NCI-H1417 treated with DMSO at 0.1 percent for 48 hours (cell line): ENCODE data around the gene C1GALT1.

Experiments
- DNase-seq: peaks from one replicate; lab custom pipeline; 2025; lab: John Stamatoyannopoulos, UW

Gene C1GALT1

DNA sequence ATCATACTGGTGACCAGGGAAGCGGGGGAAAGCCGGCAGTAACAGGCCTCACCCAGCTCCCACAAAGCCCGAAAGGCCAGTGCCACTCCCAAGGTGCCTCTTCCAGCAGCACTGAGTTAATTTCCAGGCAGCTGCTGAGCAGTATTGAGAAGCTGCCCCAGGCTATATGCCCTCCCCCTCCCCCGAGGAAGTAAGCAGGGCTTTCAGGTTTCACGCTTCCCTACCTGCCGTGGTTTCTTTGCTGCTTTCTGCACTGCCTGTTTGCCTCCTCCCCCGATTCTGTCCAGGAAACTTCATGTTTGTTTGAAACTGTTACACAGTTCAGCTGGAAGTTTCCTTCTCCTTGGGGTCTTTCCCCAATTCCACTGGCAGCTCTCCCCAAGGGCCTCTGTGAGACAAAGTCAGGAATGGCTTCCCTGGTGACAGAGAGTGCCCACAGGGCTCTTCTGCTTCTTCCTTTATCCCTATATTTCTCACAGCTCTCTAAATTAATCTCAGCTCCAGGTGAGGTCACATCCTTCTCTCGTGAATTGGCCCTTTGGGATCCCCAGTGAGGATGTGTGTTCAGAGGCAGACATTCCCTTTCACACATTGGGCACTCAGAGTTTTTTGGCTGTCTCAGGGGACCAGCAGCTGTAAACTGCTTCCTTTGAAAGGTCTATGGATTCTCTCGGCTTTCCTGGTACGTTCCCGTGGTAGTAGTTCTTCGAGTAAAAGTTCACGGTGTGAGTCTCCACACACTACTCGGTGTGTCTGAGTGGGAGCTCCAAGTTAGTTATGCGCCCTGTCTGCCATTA is 19.4 kb downstream of the C1GALT1 start:
- no peak for DNase-seq

GRCh38 chr7:7202375-7202720 is 20.0 kb downstream of the C1GALT1 start:
- DNase-seq: no peak

DNA sequence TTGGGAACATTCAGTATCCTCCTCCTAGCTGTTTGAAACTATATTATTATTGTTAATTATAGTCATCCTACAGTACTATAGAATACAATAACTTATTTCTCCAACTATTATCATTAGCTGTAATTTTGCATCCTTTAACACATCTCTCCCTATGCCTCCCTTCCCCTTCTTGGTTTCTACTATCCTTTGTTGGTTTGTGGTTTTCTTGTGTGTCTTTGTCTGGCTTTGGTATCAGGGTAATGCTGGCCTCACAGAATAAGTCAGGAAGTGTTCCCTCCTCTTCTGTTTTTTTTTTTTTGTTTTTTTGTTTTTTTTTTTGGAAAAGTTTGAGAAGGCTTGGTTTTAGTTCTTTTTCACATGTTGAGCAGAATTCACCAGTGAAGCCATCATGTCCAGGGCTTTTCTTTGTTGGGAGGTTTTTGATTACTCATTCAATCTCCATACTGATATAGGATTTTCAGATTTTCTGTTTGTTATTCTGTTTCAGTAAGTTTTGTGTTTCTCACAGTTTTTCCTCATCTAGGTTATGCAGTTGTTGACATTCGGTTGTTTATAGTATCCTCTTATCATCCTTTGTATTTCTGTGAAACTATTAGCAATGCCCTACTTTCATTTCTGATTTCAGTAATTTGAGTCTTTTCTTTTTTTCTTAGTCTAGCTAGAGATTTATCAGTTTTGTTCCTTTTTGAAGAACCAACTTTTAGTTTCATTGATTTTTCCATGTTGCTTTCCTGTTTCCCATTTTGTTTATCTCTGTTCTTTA is 21.6 kb downstream of the C1GALT1 start:
- DNase-seq: no peak

DNA sequence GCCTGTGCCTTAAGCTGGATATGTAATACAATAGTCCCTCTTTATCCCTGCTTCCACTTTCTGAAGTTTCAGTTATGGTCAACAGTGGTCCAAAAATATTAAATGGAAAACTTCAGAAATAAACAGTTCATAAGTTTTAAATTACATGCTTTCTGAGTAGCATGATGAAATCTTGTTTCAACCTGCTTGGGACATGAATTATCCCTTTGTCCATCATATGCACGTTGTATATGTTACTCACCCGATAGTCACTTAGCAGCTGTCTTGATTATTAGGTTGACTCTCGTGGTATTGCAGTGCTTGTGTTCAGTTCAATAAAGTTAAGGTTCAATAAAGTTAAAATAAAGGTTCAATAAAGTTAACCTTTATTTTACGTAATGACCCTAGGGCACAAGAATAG is 25.5 kb downstream of the C1GALT1 start:
- no peak for DNase-seq

- DNase-seq: no peak
These were observed 26.2 kb downstream of the C1GALT1 start for GRCh38 chr7:7208520-7208919.

DNA sequence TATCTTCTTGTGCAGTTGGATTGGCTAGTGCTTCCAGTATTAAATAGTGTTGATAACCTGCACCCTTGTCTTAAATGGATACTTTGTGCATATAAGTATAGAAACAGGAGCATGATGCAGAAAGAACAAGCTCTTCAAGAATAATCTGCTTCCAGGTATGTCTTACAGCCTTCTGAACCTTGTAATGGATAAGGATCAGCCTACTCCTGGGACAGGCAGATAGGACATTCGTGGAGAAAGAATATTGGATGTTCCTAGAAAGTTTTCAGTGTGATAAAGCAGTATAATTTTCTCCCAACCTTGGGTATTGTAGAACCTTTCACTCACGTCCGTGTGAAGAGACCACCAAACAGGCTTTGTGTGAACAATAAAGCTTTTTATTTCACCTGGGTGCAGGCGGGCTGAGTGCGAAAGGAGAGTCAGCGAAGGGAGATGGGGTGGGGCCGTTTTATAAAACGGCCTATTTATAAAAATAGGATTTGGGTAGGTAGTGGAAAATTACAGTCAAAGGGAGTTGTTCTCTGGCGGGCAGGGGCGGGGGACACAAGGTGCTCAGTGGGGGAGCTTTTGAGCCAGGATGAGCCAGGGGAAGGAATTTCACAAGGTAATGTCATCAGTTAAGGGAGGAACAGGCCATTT is 27.2 kb downstream of the C1GALT1 start:
- no peak for DNase-seq

DNA sequence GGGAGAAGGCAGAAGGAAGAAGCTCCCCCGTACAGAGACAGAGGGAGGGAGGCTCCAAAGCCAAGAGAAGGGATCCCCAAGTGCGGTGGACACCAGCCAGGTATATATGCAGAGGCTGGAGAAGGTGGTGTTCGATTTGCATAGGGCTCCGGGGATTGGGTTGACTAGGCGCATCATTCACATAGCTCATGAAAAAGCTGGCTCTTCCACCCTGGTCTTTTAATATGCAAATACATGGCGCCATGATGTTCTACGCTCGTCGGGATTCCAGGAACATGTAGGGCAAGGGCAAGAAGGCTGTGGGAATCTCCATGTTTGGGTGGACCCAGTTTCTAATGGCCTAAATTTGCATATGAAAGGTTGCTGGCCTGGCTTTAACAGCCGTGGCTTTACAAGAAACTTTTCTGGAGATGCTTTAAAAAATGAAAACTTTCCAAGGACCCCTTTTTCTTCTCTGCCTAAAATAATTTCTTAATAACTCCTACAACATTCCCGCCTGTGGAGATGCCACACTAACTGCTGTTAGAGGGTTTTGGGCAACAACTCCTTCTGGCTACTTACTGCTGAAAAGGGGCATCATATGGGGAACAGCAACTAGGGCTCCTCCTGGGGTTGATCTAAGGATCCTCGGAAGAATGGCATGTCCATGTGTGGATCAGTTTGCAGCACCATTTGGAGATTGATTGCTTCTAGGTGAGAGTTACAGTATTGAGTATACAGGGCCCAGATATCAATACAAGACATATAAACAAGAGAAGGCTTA is 28.3 kb downstream of the C1GALT1 start:
- DNase-seq: no peak

- no peak for DNase-seq
These were observed 30.3 kb downstream of the C1GALT1 start for GRCh38 chr7:7212612-7213011.

DNA sequence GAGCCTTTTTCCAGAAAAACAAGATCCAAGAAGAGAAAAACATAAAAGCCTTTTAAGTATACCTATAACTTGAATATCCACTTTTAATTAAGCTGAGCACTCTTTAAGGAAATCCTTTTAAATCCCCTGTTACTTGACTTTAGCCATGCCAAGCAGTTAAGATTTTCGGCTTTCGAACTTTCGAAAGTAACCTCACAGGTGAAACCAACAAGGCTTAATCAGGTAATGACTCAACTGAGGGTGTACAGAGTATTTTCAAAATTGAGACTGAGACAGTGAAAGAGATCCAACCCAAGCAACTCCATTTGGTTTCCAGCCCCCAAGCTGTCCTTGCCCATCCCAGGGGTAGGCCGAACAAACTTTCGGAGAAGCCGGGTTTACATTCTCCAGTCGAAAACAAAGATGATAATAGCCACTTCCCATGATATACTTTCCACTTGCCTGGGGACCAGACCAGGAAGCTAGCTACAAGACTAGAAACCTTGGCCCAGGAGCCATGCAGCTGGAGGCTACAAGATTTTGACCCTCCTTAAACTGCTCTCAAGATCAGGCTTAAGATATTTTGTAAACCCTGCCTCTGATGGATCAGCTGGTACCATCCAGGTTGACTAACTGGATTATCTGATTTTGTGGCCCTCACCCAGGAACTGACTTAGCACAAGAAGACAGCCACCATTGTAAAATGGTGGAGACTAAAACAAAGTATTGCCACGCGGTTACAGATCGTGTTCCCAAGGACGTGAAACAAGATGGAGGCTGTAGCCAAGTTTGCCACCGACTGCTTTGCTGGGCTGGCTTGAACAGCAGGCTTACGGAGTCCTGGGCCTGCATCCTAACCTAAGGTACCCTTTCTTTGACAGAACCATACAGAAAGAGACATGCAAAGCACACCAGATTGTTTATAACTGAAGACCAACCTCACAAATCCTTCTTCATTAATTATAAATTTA is 32.3 kb downstream of the C1GALT1 start:
- no peak for DNase-seq

DNA sequence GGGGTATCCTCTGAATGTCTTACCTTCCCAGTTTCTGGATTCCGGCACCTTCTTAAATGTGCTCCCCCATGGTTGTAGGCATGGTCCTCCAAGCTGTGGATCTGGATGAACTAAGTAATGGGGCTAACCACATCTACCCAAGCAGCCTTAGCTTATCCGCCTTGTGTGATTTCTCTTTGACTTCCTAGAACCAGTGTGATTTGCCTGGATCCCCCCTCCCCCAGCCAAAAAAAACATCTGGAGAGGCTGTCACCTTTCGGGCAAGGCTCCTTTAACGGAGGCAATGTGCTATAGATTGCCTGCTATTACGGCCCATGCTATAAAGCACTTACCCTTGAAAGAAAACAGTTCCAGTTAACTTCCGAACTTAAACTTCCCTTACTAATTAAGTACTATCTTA is 33.9 kb downstream of the C1GALT1 start:
- DNase-seq: no peak

GRCh38 chr7:7219216-7219615 is 36.9 kb downstream of the C1GALT1 start:
- DNase-seq: no peak

DNA sequence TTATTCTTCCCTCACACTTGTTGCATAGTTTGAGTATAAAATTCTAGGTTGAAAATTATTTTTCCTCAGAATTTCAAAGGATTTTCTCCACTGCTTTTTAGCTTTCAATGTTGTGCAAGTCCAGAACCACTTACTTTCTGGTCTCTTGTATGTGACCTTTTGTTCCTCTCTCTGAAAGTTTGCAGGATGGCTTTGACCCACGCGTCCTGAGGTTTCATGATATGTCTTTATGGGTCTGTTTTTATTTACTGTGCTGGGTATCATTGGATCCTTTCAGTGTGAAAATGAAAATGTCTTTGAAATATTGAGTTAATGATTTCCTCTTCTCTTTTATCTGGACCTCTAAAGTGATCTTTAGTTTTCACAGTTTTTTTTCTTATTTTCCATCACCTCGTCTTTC is 38.5 kb downstream of the C1GALT1 start:
- DNase-seq: no peak

DNA sequence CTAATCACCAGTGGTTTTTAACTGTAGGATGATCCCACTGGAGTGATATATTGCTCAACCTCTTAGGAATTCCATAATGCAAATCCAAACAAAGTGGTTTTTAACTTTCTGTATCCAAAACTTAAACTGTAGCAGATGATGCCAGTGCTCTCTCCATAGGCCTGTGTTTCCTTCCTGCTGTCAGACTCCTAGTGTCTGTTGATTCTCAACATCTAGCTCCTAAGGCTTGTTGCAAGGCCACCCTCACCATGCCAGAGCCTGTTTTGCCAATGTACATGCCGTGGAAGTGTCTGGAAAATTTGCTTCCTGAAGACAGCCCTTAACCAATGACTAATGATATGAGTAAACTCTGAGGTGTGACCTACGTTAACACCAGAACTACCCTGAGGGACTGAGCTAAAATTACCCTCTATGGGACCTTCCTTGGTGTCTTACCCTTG is 39.3 kb downstream of the C1GALT1 start:
- DNase-seq: no peak

- DNase-seq: no peak
These were observed 40.9 kb downstream of the C1GALT1 start for GRCh38 chr7:7223250-7223649.

GRCh38 chr7:7226407-7226806 is 44.1 kb downstream of the C1GALT1 start:
- DNase-seq: no peak

DNA sequence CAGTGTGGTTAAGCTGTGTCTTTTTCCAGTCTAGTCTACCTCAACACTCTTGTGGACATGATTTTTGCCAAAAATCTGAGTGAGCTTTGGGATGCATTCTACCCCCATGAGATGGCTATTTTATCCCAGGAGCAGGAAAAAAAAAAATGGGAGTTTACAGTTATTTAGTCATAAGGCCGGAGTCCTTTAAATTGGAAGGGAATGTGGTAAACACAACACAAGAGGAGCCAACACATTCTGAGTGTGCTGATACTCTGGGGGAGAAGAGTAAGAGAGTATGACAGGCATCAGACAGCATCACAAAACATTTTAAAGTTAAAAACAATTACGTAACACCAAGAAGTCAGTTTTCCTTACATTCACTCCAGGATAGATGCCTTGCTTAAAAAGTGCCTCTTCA is 46.1 kb downstream of the C1GALT1 start:
- no peak for DNase-seq

DNA sequence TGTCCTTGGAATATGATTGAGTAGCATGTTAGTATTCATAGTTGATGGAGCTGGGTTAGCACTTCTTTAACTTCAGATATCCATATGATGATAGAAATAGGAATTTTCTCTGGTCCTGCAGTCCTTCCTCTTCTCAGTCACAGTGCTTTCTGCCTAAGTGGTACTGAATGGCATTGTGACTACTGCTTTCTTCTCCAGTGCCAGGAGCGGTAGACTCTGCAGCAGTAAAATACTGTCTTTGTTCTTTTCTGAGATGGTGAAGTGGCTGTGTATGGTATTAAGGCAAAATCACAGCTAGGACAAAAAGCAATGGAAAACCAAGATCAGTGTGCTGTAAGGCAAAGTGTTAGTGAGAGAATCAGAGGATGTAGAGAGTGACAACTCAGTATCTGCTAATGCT is 46.6 kb downstream of the C1GALT1 start:
- no peak for DNase-seq

- DNase-seq: no peak
These were observed 48.7 kb downstream of the C1GALT1 start for GRCh38 chr7:7231000-7231399.

- DNase-seq: no peak
These were observed 49.5 kb downstream of the C1GALT1 start for GRCh38 chr7:7231865-7232264.

- DNase-seq: no peak
These were observed 53.0 kb downstream of the C1GALT1 start for GRCh38 chr7:7235347-7235746.

DNA sequence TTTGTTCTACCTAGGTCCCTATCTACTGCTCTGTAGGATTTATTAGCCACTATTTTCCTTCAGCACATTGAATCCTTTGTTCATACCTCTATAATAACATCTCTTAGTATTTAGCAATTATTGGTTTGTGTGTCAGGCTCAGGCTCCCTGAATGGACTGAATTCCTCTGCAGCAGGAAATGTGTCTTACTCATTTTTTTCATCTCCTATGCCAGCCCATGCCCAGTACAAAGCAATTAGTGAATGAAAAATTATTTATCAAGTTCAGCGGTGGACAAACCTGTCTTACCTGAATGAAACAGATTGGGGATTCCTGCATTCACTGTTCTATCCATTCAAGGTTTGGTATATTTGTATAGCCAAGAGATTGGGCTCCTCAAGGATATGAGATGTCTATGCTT is 53.7 kb downstream of the C1GALT1 start:
- DNase-seq: no peak
